WTC11 (cell line): ENCODE measurements around the gene CENPA. TPM values are rescaled to one million over a fixed set of nuclear protein-coding genes. Genes with fewer than 3 reads are reported as not detected.

Experiments used
- ATAC-seq: fragments of 200-7000 bp; cut with Tn5 transposase; 2 replicates; pipeline ENCODE4 v1.10.0; 2021; ENCODE audit warnings: mild to moderate bottlenecking, moderate library complexity
- CTCF ChIA-PET: fragments of 300-600 bp; sonication (Branson Sonifier 250); formaldehyde crosslinking; loops from one replicate; lab custom pipeline; 2021; ENCODE audit warnings: antibody characterized with exemption; lab: Charles Lee
- POLR2A ChIA-PET: fragments of 350-600 bp; sonication (Branson Sonifier 250); formaldehyde crosslinking; loops from one replicate; lab custom pipeline; 2021; ENCODE audit warnings: antibody characterized with exemption; lab: Charles Lee
- DNase-seq: peaks from one replicate; pipeline ENCODE4 v3.0.0; 2021; ENCODE audit warnings: low spot score
- H3K27ac Mint-ChIP-seq: 2 replicates; pipeline ENCODE4 v1.8.0; 2021; ENCODE audit warnings: mixed read lengths
- H3K27me3 Mint-ChIP-seq: 2 replicates; pipeline ENCODE4 v1.8.0; 2021; ENCODE audit warnings: low read depth, mild to moderate bottlenecking, moderate library complexity, mixed read lengths
- H3K36me3 Mint-ChIP-seq: 2 replicates; pipeline ENCODE4 v1.8.0; 2021; ENCODE audit warnings: mixed read lengths
- H3K4me1 Mint-ChIP-seq: 2 replicates; pipeline ENCODE4 v1.8.0; 2022; ENCODE audit warnings: mixed read lengths
- H3K4me3 Mint-ChIP-seq: 2 replicates; pipeline ENCODE4 v1.8.0; 2021; ENCODE audit warnings: mild to moderate bottlenecking, moderate library complexity, mixed read lengths
- H3K9me3 Mint-ChIP-seq: 2 replicates; pipeline ENCODE4 v1.8.0; 2021; ENCODE audit warnings: mixed read lengths
- ATF2 ChIP-seq: sonication (generic); formaldehyde crosslinking; IDR thresholded peaks from 2 replicates; pipeline ENCODE4 v1.8.1; 2022; ENCODE audit warnings: low read depth, missing genetic modification reagents, borderline replicate concordance
- ATF3 ChIP-seq: sonication (generic); formaldehyde crosslinking; conservative IDR thresholded peaks from 2 replicates; pipeline ENCODE4 v1.8.1; 2022; ENCODE audit warnings: mild to moderate bottlenecking, missing genetic modification reagents
- CREB1 ChIP-seq: sonication (generic); formaldehyde crosslinking; IDR thresholded peaks from 2 replicates; pipeline ENCODE4 v1.8.0; 2023; ENCODE audit warnings: mild to moderate bottlenecking, missing genetic modification reagents
- E2F1 ChIP-seq: sonication (generic); formaldehyde crosslinking; IDR thresholded peaks from 2 replicates; pipeline ENCODE4 v1.8.0; 2022; ENCODE audit warnings: mild to moderate bottlenecking, missing genetic modification reagents
- E2F4 ChIP-seq: sonication (generic); formaldehyde crosslinking; IDR thresholded peaks from 2 replicates; pipeline ENCODE4 v1.8.1; 2022; ENCODE audit warnings: low read depth, mild to moderate bottlenecking, moderate library complexity, missing genetic modification reagents, borderline replicate concordance
- EMX1 ChIP-seq: fragments of 250-450 bp; sonication (Bioruptor Pico); IDR thresholded peaks from 2 replicates; pipeline ENCODE4 v1.8.0; 2021; ENCODE audit warnings: mild to moderate bottlenecking
- GABPB1 ChIP-seq: sonication (generic); formaldehyde crosslinking; IDR thresholded peaks from 2 replicates; pipeline ENCODE4 v1.8.1; 2023; ENCODE audit warnings: mild to moderate bottlenecking, missing genetic modification reagents
- HMGXB4 ChIP-seq: sonication (generic); formaldehyde crosslinking; IDR thresholded peaks from 2 replicates; pipeline ENCODE4 v1.8.1; 2023; ENCODE audit warnings: mild to moderate bottlenecking, moderate library complexity, missing genetic modification reagents
- JAZF1 ChIP-seq: fragments of 250-450 bp; sonication (Bioruptor Pico); IDR thresholded peaks from 2 replicates; pipeline ENCODE4 v1.9.0; 2021; ENCODE audit warnings: moderate library complexity, mild to moderate bottlenecking, inconsistent platforms
- JUN ChIP-seq: sonication (generic); formaldehyde crosslinking; IDR thresholded peaks from 2 replicates; pipeline ENCODE4 v1.8.0; 2023; ENCODE audit warnings: mild to moderate bottlenecking, missing genetic modification reagents
- PREB ChIP-seq: sonication (generic); formaldehyde crosslinking; IDR thresholded peaks from 2 replicates; pipeline ENCODE4 v1.8.1; 2022; ENCODE audit warnings: mild to moderate bottlenecking, missing genetic modification reagents, moderate library complexity, borderline replicate concordance
- ZBTB43 ChIP-seq: sonication (generic); formaldehyde crosslinking; IDR thresholded peaks from 2 replicates; pipeline ENCODE4 v1.8.1; 2023; ENCODE audit warnings: mild to moderate bottlenecking, missing genetic modification reagents
- ZNF121 ChIP-seq: sonication (generic); formaldehyde crosslinking; IDR thresholded peaks from 2 replicates; pipeline ENCODE4 v1.8.0; 2023; ENCODE audit warnings: missing genetic modification reagents
- ZNF138 ChIP-seq: sonication (generic); formaldehyde crosslinking; conservative IDR thresholded peaks from 2 replicates; pipeline ENCODE4 v1.8.1; 2022; ENCODE audit warnings: mild to moderate bottlenecking, moderate library complexity, missing genetic modification reagents
- ZNF416 ChIP-seq: fragments of 250-450 bp; sonication (Bioruptor Pico); IDR thresholded peaks from 2 replicates; pipeline ENCODE4 v1.9.0; 2021; ENCODE audit warnings: mild to moderate bottlenecking, inconsistent platforms
- ZNF512 ChIP-seq: sonication (generic); formaldehyde crosslinking; IDR thresholded peaks from 2 replicates; pipeline ENCODE4 v1.8.1; 2022; ENCODE audit warnings: missing genetic modification reagents, borderline replicate concordance
- ZNF532 ChIP-seq: fragments of 250-450 bp; sonication (Bioruptor Pico); IDR thresholded peaks from 2 replicates; pipeline ENCODE4 v1.9.0; 2021; ENCODE audit warnings: mild to moderate bottlenecking, borderline replicate concordance
- total RNA-seq: library from RNA; stranded (reverse); gene quantifications from 3 replicates; pipeline ENCODE4 v1.2.3, GENCODE V29; 2021

The CENPA gene
- total RNA-seq, 1 experiment from 2014 or later, result 45.6 TPM

- H3K9me3 Mint-ChIP-seq, result no peaks in the 10 kb centered on the region
- no peak for ATAC-seq
- no peak for DNase-seq
- no peaks in the 10 kb centered on the region for H3K4me1 Mint-ChIP-seq
- H3K36me3 Mint-ChIP-seq, result no peaks in the 10 kb centered on the region
- peaks cover 30% of the 10 kb centered on the region for H3K27me3 Mint-ChIP-seq
- POLR2A ChIA-PET, result no interaction called here
- CTCF ChIA-PET, result no interaction called here
- no peak overlapping the region for H3K4me3 Mint-ChIP-seq
- TF ChIP-seq E2F1 (no peak), EMX1 (CRISPR knock-in tag) (no peak), E2F4 (CRISPR knock-in tag) (no peak), PREB (CRISPR knock-in tag) (no peak), ZNF416 (CRISPR knock-in tag) (no peak), HMGXB4 (CRISPR knock-in tag) (no peak), ATF2 (CRISPR knock-in tag) (no peak)
- H3K27ac Mint-ChIP-seq, result no peak overlapping the region
Measured at GRCh38 chr2:26838121-26838906, 52.5 kb downstream of the CENPA start.

- Mint-ChIP-seq H3K27me3 (peaks cover 49% of the 10 kb centered on the region), H3K27ac (no peak overlapping the region), H3K4me3 (no peak overlapping the region), H3K36me3 (no peaks in the 10 kb centered on the region), H3K4me1 (0 out of 2 replicates have a peak, but pooled peaks cover 2% of the 10 kb centered on the region), H3K9me3 (no peaks in the 10 kb centered on the region)
- peak; percentile 57 for ATAC-seq
- DNase-seq, result no peak
- ChIA-PET CTCF (interaction anchor here (0.6 to 2.2 kb wide), 5 partner anchors 11 to 175 kb away, joined by 3 to 19 read pairs (median 4); no protein-coding TSS in a partner anchor), POLR2A (interaction anchor here (0.6 kb wide), 1 partner anchor 39 kb away, joined by 5 read pairs; no protein-coding TSS in a partner anchor)
- TF ChIP-seq JAZF1 (no peak), ZNF138 (CRISPR knock-in tag) (no peak), CREB1 (CRISPR knock-in tag) (no peak), ZNF532 (CRISPR knock-in tag) (no peak), ZNF121 (CRISPR knock-in tag) (no peak), ATF3 (CRISPR knock-in tag) (no peak), ZBTB43 (no peak), ZNF416 (CRISPR knock-in tag) (no peak), ZNF512 (CRISPR knock-in tag) (no peak), GABPB1 (no peak), JUN (CRISPR knock-in tag) (no peak)
Measured at GRCh38 chr2:26840937-26841610, 55.2 kb downstream of the CENPA start.
